Measurements from ENCODE around the gene TRAK2. TPM values are rescaled to one million over a fixed set of nuclear protein-coding genes. Genes with fewer than 3 reads are reported as not detected.

Gene TRAK2
- total RNA-seq, 1 experiment from 2014 or later, result 30.1 TPM

- intact Hi-C loops (cut with micrococcal nuclease; ENCODE audit: unreplicated experiment), result no loop called here
- DNase-seq (ENCODE audit: low spot score), result no peak
- no TSS peak for BruUV-seq (replicated peaks)
- H3K4me1 ChIP-seq (ENCODE audit: insufficient read depth, low read length, poor library complexity, severe bottlenecking), result no peaks in the 10 kb centered on the region
- ChIA-PET POLR2A (ENCODE audit: low non-redundant PET) (interaction anchor here (0.5 kb wide), 1 partner anchor 53 kb away, joined by 3 read pairs; no protein-coding TSS in a partner anchor), CTCF (no interaction called here)
- H3K27me3 ChIP-seq (replicated peaks; ENCODE audit: insufficient read depth, low read depth, low read length, poor library complexity), result no peaks in the 10 kb centered on the region
- H3K36me3 ChIP-seq (ENCODE audit: insufficient read depth, low read length, poor library complexity, severe bottlenecking), result no peaks in the 10 kb centered on the region
- no peak overlapping the region for H3K27ac ChIP-seq (ENCODE audit: low read depth, low read length, poor library complexity, severe bottlenecking)
- no peaks in the 10 kb centered on the region for H3K9me3 ChIP-seq (ENCODE audit: low read depth, low read length, poor library complexity, severe bottlenecking)
- H3K4me3 ChIP-seq (ENCODE audit: low read depth, low read length, poor library complexity, severe bottlenecking), result no peak overlapping the region
- TF ChIP-seq EZH2 (IDR thresholded peaks at IDR 0.05; ENCODE audit: borderline replicate concordance, low read depth, low read length, poor library complexity, severe bottlenecking), result no peak
These were observed 102.5 kb downstream of the TRAK2 start for GRCh38 chr2:201348758-201349157.

- CTCF ChIA-PET, result no interaction called here
- intact Hi-C loops (cut with micrococcal nuclease; ENCODE audit: unreplicated experiment), result no loop called here
- BruUV-seq (replicated peaks), result no TSS peak
- H3K9me3 ChIP-seq (ENCODE audit: low read depth, low read length, poor library complexity, severe bottlenecking), result no peaks in the 10 kb centered on the region
- no peak overlapping the region for H3K27ac ChIP-seq (ENCODE audit: low read depth, low read length, poor library complexity, severe bottlenecking)
- POLR2A ChIA-PET (ENCODE audit: low non-redundant PET), result no interaction called here
- H3K4me3 ChIP-seq (ENCODE audit: low read depth, low read length, poor library complexity, severe bottlenecking), result no peak overlapping the region
- DNase-seq (ENCODE audit: low spot score), result no peak
- H3K36me3 ChIP-seq (ENCODE audit: insufficient read depth, low read length, poor library complexity, severe bottlenecking), result no peaks in the 10 kb centered on the region
- no peak for TF ChIP-seq EZH2 (IDR thresholded peaks at IDR 0.05; ENCODE audit: borderline replicate concordance, low read depth, low read length, poor library complexity, severe bottlenecking)
- no peak for TF ChIP-seq CTCF (conservative IDR thresholded peaks at IDR 0.05; ENCODE audit: low read depth, low read length)
- H3K27me3 ChIP-seq (replicated peaks; ENCODE audit: insufficient read depth, low read depth, low read length, poor library complexity), result no peaks in the 10 kb centered on the region
- H3K4me1 ChIP-seq (ENCODE audit: insufficient read depth, low read length, poor library complexity, severe bottlenecking), result no peaks in the 10 kb centered on the region
These were observed 104.1 kb downstream of the TRAK2 start for GRCh38 chr2:201347138-201347537.

GRCh38 chr2:201345625-201346213 is 105.5 kb downstream of the TRAK2 start:
- intact Hi-C loops (cut with micrococcal nuclease; ENCODE audit: unreplicated experiment), result no loop called here
- no peak for TF ChIP-seq CTCF (conservative IDR thresholded peaks at IDR 0.05; ENCODE audit: low read depth, low read length)
- no peak for TF ChIP-seq EZH2 (IDR thresholded peaks at IDR 0.05; ENCODE audit: borderline replicate concordance, low read depth, low read length, poor library complexity, severe bottlenecking)

More at GRCh38 chr2:201345625-201346213, 105.5 kb downstream of the TRAK2 start:
- no TSS peak for BruUV-seq (replicated peaks)
- DNase-seq (ENCODE audit: low spot score), result no peak
- ChIA-PET POLR2A (ENCODE audit: low non-redundant PET) (no interaction called here), CTCF (interaction anchor here (0.6 kb wide), 1 partner anchor 17 kb away, joined by 7 read pairs; no protein-coding TSS in a partner anchor)
- H3K4me3 ChIP-seq (ENCODE audit: low read depth, low read length, poor library complexity, severe bottlenecking), result no peak overlapping the region
- H3K27ac ChIP-seq (ENCODE audit: low read depth, low read length, poor library complexity, severe bottlenecking), result no peak overlapping the region
- no peaks in the 10 kb centered on the region for H3K9me3 ChIP-seq (ENCODE audit: low read depth, low read length, poor library complexity, severe bottlenecking)
- H3K36me3 ChIP-seq (ENCODE audit: insufficient read depth, low read length, poor library complexity, severe bottlenecking), result no peaks in the 10 kb centered on the region
- no peaks in the 10 kb centered on the region for H3K4me1 ChIP-seq (ENCODE audit: insufficient read depth, low read length, poor library complexity, severe bottlenecking)
- no peaks in the 10 kb centered on the region for H3K27me3 ChIP-seq (replicated peaks; ENCODE audit: insufficient read depth, low read depth, low read length, poor library complexity)
